ENCODE data around the gene TNRC6C. TPM values are rescaled to one million over a fixed set of nuclear protein-coding genes. Genes with fewer than 3 reads are reported as not detected.

Gene TNRC6C
- total and polyA plus RNA-seq, 2 of the 13 experiments (the other 11 are each of a cell fraction or from before 2014, with no cell fraction given) = 0.66 to 4.9 TPM

GRCh38 chr17:78128551-78129350 is 170.2 kb downstream of the TNRC6C start, which contains the start of gene TMC6 (continued):
- TF ChIP-seq HMGXB4 (CRISPR knock-in tag; IDR thresholded peaks at IDR 0.05; ENCODE audit: borderline replicate concordance in 1 of 2, low read depth in 1 of 2) = peak in 1 of 2 experiments; percentile 19; a peak in 1 of 4 replicates
- TF ChIP-seq ZNF224 (CRISPR knock-in tag; IDR thresholded peaks at IDR 0.05) = no peak
- TF ChIP-seq SRSF4 (IDR thresholded peaks at IDR 0.05; ENCODE audit: low read depth, low read length, poor library complexity, severe bottlenecking) = no peak
- peak; percentile 39; the same call in 1 of the 2 replicates for TF ChIP-seq JUND (CRISPR knock-in tag; IDR thresholded peaks at IDR 0.05)
- no peak for TF ChIP-seq FOXP1 (IDR thresholded peaks at IDR 0.05)
- peak; percentile 60 for TF ChIP-seq FOXP1 (CRISPR knock-in tag; IDR thresholded peaks at IDR 0.05)
- no peak for TF ChIP-seq ZNF20 (CRISPR knock-in tag; IDR thresholded peaks at IDR 0.05)
- TF ChIP-seq HOXA5 (CRISPR knock-in tag; IDR thresholded peaks at IDR 0.05) = peak; percentile 22; the same call in 1 of the 2 replicates
- TF ChIP-seq ZNF704 (CRISPR knock-in tag; IDR thresholded peaks at IDR 0.05; ENCODE audit: borderline replicate concordance) = no peak
- no peak for TF ChIP-seq KDM4B (CRISPR knock-in tag; IDR thresholded peaks at IDR 0.05)
- TF ChIP-seq ELF3 (CRISPR knock-in tag; IDR thresholded peaks at IDR 0.05) = peak; percentile 60; the same call in 1 of the 2 replicates
- TF ChIP-seq ZNF543 (CRISPR knock-in tag; IDR thresholded peaks at IDR 0.05) = no peak
- no peak for TF ChIP-seq KDM6A (CRISPR knock-in tag; IDR thresholded peaks at IDR 0.05; ENCODE audit: low read depth)
- peak; percentile 55; the same call in 1 of the 2 replicates for TF ChIP-seq SRY (CRISPR knock-in tag; IDR thresholded peaks at IDR 0.05)
- TF ChIP-seq NBN (conservative IDR thresholded peaks at IDR 0.05) = no peak
- no peak for TF ChIP-seq PRDM15 (CRISPR knock-in tag; IDR thresholded peaks at IDR 0.05)
- TF ChIP-seq ZNF878 (CRISPR knock-in tag; IDR thresholded peaks at IDR 0.05) = peak; percentile 73; the same call in 1 of the 2 replicates
